Measurements from ENCODE around the gene PRR7. TPM values are rescaled to one million over a fixed set of nuclear protein-coding genes. Genes with fewer than 3 reads are reported as not detected.
A peak's percentile ranks its signal among the peaks of the same experiment; 100 is the strongest.

PRR7 gene
- total and polyA plus RNA-seq, 2 experiments from 2014 or later: 7.6 to 9.7 TPM

GRCh38 chr5:177456591-177456964 is 10.0 kb downstream of the PRR7 start:
- peak overlapping the region; percentile 87 for H3K27ac ChIP-seq (ENCODE audit: low read depth)
- H3K9me3 Mint-ChIP-seq: peaks cover 3% of the 10 kb centered on the region; the same call in 2 of the 3 replicates
- H3K79me2 ChIP-seq (replicated peaks; ENCODE audit: insufficient read depth): no peaks in the 10 kb centered on the region; the same call in 1 of the 2 replicates
- peaks cover 48% of the 10 kb centered on the region for H3K27me3 Mint-ChIP-seq (ENCODE audit: insufficient read depth, low read depth, poor library complexity)
- peak overlapping the region; percentile 60 for H3K4me2 ChIP-seq
- peaks cover 52% of the 10 kb centered on the region for H3F3A ChIP-seq (replicated peaks; ENCODE audit: low read depth)
- H3K4me3 ChIP-seq: 0 out of 2 replicates have a peak overlapping the region, but pooled peaks have one; percentile 21
- peaks cover 20% of the 10 kb centered on the region for H3K36me3 ChIP-seq (ENCODE audit: insufficient read depth)
- no peak for DNase-seq (ENCODE audit: low spot score)
- no peaks in the 10 kb centered on the region for H3K9me2 ChIP-seq (ENCODE audit: insufficient read depth)
- ATAC-seq: no peak
- peaks cover 24% of the 10 kb centered on the region for H3K4me1 Mint-ChIP-seq
- peaks cover 19% of the 10 kb centered on the region for H3K27me3 ChIP-seq (ENCODE audit: insufficient read depth)
- H4K20me1 ChIP-seq (replicated peaks; ENCODE audit: insufficient read depth): peaks cover 21% of the 10 kb centered on the region
- H3K27ac Mint-ChIP-seq: 0 out of 2 replicates have a peak overlapping the region, but pooled peaks have one; percentile 62
- TF ChIP-seq NANOG (IDR thresholded peaks at IDR 0.05; ENCODE audit: borderline replicate concordance) (no peak), EZH2phosphoT487 (IDR thresholded peaks at IDR 0.05; ENCODE audit: unreplicated experiment) (no peak), CTCF (conservative IDR thresholded peaks at IDR 0.05; ENCODE audit: low read depth in 2 of 2) (no peak), ZNF462 (CRISPR knock-in tag; IDR thresholded peaks at IDR 0.05) (no peak), STAT1 (IDR thresholded peaks at IDR 0.05; ENCODE audit: unreplicated experiment) (no peak), ETS1 (IDR thresholded peaks at IDR 0.05) (no peak), CREB1 (CRISPR knock-in tag; IDR thresholded peaks at IDR 0.05; ENCODE audit: low read depth) (no peak), REST (IDR thresholded peaks at IDR 0.05; ENCODE audit: unreplicated experiment) (no peak), EZH2 (IDR thresholded peaks at IDR 0.05; ENCODE audit: low read depth, unreplicated experiment) (no peak), ZNF331 (CRISPR knock-in tag; IDR thresholded peaks at IDR 0.05; ENCODE audit: low read depth) (no peak), JUNB (IDR thresholded peaks at IDR 0.05; ENCODE audit: unreplicated experiment) (no peak), ZNF114 (CRISPR knock-in tag; IDR thresholded peaks at IDR 0.05) (no peak), POLR2AphosphoS5 (IDR thresholded peaks at IDR 0.05; ENCODE audit: low read depth) (no peak)
- H3K4me3 Mint-ChIP-seq: peak overlapping the region; percentile 78; the same call in 2 of the 3 replicates
- no peak overlapping the region for H2AFZ ChIP-seq
- H3K36me3 Mint-ChIP-seq (ENCODE audit: low read depth): peaks cover 43% of the 10 kb centered on the region
- peaks cover 19% of the 10 kb centered on the region for H3K4me1 ChIP-seq (ENCODE audit: insufficient read depth)

All from GM23338 (cell line).